HUES6 (cell line): ENCODE data around the gene IRX2.

Experiments used
- H3K27ac ChIP-seq: 2 replicates; pipeline ENCODE4 v1.7.0; 2013; ENCODE audit warnings: low read depth, mild to moderate bottlenecking, low read length, inconsistent platforms
- H3K27me3 ChIP-seq: 2 replicates; pipeline ENCODE4 v1.6.1; 2013; ENCODE audit warnings: low read length; ENCODE audit not compliant: control insufficient read depth, insufficient read depth
- H3K36me3 ChIP-seq: 2 replicates; pipeline ENCODE4 v1.6.1; 2013; ENCODE audit warnings: low read length; ENCODE audit not compliant: control insufficient read depth, insufficient read depth
- H3K4me1 ChIP-seq: 2 replicates; pipeline ENCODE4 v1.6.1; 2013; ENCODE audit warnings: low read length; ENCODE audit not compliant: control insufficient read depth, insufficient read depth
- H3K4me3 ChIP-seq: 2 replicates; pipeline ENCODE4 v1.5.1; 2013; ENCODE audit warnings: low read depth, low read length
- H3K9ac ChIP-seq: one replicate; pipeline ENCODE4 v1.6.1; 2013; ENCODE audit warnings: mild to moderate bottlenecking, low read length
- H3K9me3 ChIP-seq: 2 replicates; pipeline ENCODE4 v1.6.1; 2013; ENCODE audit warnings: low read depth, low read length; ENCODE audit not compliant: control insufficient read depth, insufficient read depth

IRX2 gene

DNA sequence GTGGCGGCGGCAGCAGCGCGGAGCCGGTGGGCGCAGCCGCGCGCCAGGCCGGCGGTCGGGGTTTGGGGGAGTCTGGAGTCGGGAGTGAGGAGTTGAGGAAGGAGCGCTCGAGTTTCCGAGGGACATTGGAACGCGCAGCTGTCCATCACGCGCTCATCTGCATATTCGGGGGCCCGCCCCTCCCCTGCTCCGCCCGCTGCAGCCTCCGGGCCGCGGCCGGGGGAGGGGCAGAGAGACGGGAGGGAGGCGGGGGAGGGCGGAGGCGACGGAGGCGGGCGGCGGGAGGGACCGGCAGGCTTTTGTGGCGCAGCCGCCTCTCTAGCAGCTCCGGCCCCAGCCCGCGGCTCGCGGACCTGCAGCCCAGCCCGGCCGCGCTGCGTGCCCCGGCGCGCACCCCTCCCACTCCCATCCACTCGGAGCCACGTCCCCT lies at the start of gene IRX2:
Gene IRX2, minus strand, starts transcription at position 86 of the 430 bp plus-strand sequence. CDS start 264 bp downstream, outside the sequence.
- peaks cover 24% of the 10 kb centered on the region for H3K36me3 ChIP-seq
- H3K27ac ChIP-seq = peak within 1 kb of the TSS; percentile 90
- peaks cover 31% of the 10 kb centered on the region for H3K4me1 ChIP-seq
- H3K27me3 ChIP-seq = peaks cover 60% of the 10 kb centered on the region
- H3K9me3 ChIP-seq = no peaks in the 10 kb centered on the region
- H3K4me3 ChIP-seq = peak within 1 kb of the TSS; percentile 85
- peak within 1 kb of the TSS; percentile 95 for H3K9ac ChIP-seq

GRCh38 chr5:2800035-2800434 lies 48.6 kb upstream of the IRX2 start:
- Histone ChIP-seq H3K27me3 (no peaks in the 10 kb centered on the region), H3K9ac (no peak overlapping the region), H3K27ac (no peak overlapping the region), H3K9me3 (no peaks in the 10 kb centered on the region), H3K36me3 (no peaks in the 10 kb centered on the region), H3K4me1 (no peaks in the 10 kb centered on the region), H3K4me3 (no peak overlapping the region)

DNA sequence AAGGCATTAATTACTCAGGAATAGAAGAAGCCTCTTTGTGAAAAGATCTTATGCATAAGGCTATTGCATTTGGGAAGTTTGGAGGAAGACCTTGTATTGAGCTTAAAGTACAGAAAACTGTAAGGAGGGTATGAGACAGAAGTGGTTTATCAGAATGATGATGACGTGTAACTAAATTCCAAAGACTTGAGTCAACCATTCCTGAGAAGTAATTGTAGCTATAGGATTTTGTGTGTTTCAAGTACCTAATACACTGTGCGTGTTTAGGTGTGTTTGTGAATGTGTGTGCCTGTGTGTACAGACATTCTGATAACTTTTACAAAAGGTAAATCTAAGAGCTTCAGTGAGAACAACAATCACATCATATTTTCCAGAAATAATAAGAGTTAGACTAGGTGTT lies 46.5 kb upstream of the IRX2 start:
- Histone ChIP-seq H3K27me3 (no peaks in the 10 kb centered on the region), H3K4me3 (no peak overlapping the region), H3K27ac (no peak overlapping the region), H3K9ac (no peak overlapping the region), H3K9me3 (peaks cover 1% of the 10 kb centered on the region; the same call in 1 of the 2 replicates), H3K36me3 (no peaks in the 10 kb centered on the region), H3K4me1 (no peaks in the 10 kb centered on the region)

DNA sequence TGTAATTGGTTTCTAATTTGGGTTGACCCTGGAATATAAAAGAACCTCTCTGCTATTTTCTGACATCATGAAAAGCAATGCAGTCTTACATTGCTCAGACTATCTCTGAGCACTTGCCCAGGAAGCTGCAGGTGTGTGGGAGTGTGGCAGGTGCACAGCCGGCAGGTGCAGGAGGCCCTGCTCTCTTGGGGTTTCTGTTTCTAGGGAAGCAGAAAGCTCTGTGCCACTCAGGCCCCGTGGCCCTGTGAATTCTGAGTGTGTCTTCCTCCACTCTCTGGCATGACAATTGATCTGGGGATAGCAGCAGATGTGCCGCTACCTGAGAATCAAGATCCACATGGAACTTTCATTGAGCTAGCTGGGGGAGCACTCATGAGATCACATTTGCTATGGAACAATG lies 45.7 kb upstream of the IRX2 start:
- no peak overlapping the region for H3K9ac ChIP-seq

DNA sequence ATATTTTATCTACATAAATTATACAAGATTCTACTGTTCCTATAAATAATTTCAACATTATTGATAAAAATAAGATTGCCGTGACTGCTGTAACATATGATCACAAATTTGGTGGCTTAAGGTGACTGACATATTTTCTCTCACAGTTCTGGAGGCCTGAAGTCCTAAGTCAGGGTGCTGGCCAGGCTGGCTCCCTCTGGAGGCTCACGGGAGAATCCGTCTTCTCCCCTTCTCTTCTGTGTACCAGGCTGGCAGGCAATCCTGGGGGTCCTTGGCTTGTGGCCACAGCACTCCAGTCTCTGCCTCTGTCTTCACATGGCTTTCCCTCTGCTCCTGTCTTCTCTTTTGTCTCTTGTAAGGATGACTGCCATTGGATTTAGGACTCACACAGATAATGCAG lies 31.7 kb upstream of the IRX2 start:
- Histone ChIP-seq H3K27ac (no peak overlapping the region), H3K9me3 (peaks cover 31% of the 10 kb centered on the region), H3K4me3 (no peak overlapping the region), H3K36me3 (no peaks in the 10 kb centered on the region), H3K27me3 (no peaks in the 10 kb centered on the region), H3K4me1 (peaks cover 10% of the 10 kb centered on the region), H3K9ac (no peak overlapping the region)

More for the DNA sequence above, 45.7 kb upstream of the IRX2 start:
- peaks cover 3% of the 10 kb centered on the region; the same call in 1 of the 2 replicates for H3K9me3 ChIP-seq
- no peak overlapping the region for H3K27ac ChIP-seq
- H3K27me3 ChIP-seq = no peaks in the 10 kb centered on the region
- H3K36me3 ChIP-seq = no peaks in the 10 kb centered on the region
- H3K4me3 ChIP-seq = no peak overlapping the region
- H3K4me1 ChIP-seq = no peaks in the 10 kb centered on the region

- H3K27me3 ChIP-seq = no peaks in the 10 kb centered on the region
- H3K27ac ChIP-seq = no peak overlapping the region
- peaks cover 31% of the 10 kb centered on the region for H3K9me3 ChIP-seq
- no peak overlapping the region for H3K4me3 ChIP-seq
- no peak overlapping the region for H3K9ac ChIP-seq
- peaks cover 10% of the 10 kb centered on the region for H3K4me1 ChIP-seq
- H3K36me3 ChIP-seq = no peaks in the 10 kb centered on the region
Measured at GRCh38 chr5:2782658-2783057, 31.2 kb upstream of the IRX2 start.

GRCh38 chr5:2780421-2781171 lies 29.1 kb upstream of the IRX2 start:
- H3K9ac ChIP-seq = peak overlapping the region; percentile 21
- peaks cover 24% of the 10 kb centered on the region for H3K9me3 ChIP-seq
- no peaks in the 10 kb centered on the region for H3K27me3 ChIP-seq
- 0 out of 2 replicates have a peak overlapping the region, but pooled peaks have one; percentile 1 for H3K4me3 ChIP-seq
- peaks cover 10% of the 10 kb centered on the region for H3K4me1 ChIP-seq
- H3K27ac ChIP-seq = no peak overlapping the region
- H3K36me3 ChIP-seq = no peaks in the 10 kb centered on the region

- Histone ChIP-seq H3K36me3 (no peaks in the 10 kb centered on the region), H3K9me3 (peaks cover 16% of the 10 kb centered on the region), H3K4me3 (no peak overlapping the region), H3K9ac (no peak overlapping the region), H3K4me1 (peaks cover 10% of the 10 kb centered on the region), H3K27ac (no peak overlapping the region), H3K27me3 (no peaks in the 10 kb centered on the region)
Measured at GRCh38 chr5:2779459-2779858, 28.0 kb upstream of the IRX2 start.

- no peak overlapping the region for H3K9ac ChIP-seq
Measured at GRCh38 chr5:2776337-2777302, 25.1 kb upstream of the IRX2 start.

DNA sequence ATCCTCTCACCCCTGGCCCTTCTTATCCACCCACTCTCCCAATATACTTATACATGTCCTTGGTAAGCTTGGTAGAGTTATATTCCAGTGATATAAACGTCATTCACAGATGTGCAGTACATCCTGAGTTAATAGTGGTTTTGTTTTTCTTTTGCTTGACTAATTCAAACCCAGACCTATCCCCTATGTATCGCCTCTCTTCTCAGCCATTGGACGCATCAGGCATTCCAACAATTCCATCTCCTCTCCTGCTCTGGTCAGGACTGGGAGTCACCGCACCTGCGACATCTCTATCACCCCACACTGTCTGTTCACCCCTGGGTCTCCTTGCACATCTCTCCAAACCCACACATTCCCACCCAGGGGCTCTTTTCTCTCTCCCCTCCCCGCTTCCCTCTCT lies 21.9 kb upstream of the IRX2 start:
- H3K9me3 ChIP-seq = no peaks in the 10 kb centered on the region
- no peak overlapping the region for H3K27ac ChIP-seq
- H3K4me3 ChIP-seq = no peak overlapping the region
- no peak overlapping the region for H3K9ac ChIP-seq
- H3K27me3 ChIP-seq = no peaks in the 10 kb centered on the region
- H3K4me1 ChIP-seq = no peaks in the 10 kb centered on the region; the same call in 1 of the 2 replicates
- H3K36me3 ChIP-seq = no peaks in the 10 kb centered on the region

More at GRCh38 chr5:2776337-2777302, 25.1 kb upstream of the IRX2 start:
- Histone ChIP-seq H3K4me3 (no peak overlapping the region), H3K27ac (no peak overlapping the region), H3K36me3 (no peaks in the 10 kb centered on the region), H3K4me1 (peaks cover 10% of the 10 kb centered on the region), H3K27me3 (no peaks in the 10 kb centered on the region), H3K9me3 (0 out of 2 replicates have a peak, but pooled peaks cover 3% of the 10 kb centered on the region)

- H3K9me3 ChIP-seq = no peaks in the 10 kb centered on the region
- H3K9ac ChIP-seq = no peak overlapping the region
- peaks cover 10% of the 10 kb centered on the region; the same call in 1 of the 2 replicates for H3K27me3 ChIP-seq
- no peak overlapping the region for H3K27ac ChIP-seq
- no peaks in the 10 kb centered on the region for H3K36me3 ChIP-seq
- no peak overlapping the region for H3K4me3 ChIP-seq
- H3K4me1 ChIP-seq = peaks cover 14% of the 10 kb centered on the region
Measured at GRCh38 chr5:2767089-2767488, 15.6 kb upstream of the IRX2 start.
